ENCODE data around the gene ARMH3.

The ARMH3 gene

DNA sequence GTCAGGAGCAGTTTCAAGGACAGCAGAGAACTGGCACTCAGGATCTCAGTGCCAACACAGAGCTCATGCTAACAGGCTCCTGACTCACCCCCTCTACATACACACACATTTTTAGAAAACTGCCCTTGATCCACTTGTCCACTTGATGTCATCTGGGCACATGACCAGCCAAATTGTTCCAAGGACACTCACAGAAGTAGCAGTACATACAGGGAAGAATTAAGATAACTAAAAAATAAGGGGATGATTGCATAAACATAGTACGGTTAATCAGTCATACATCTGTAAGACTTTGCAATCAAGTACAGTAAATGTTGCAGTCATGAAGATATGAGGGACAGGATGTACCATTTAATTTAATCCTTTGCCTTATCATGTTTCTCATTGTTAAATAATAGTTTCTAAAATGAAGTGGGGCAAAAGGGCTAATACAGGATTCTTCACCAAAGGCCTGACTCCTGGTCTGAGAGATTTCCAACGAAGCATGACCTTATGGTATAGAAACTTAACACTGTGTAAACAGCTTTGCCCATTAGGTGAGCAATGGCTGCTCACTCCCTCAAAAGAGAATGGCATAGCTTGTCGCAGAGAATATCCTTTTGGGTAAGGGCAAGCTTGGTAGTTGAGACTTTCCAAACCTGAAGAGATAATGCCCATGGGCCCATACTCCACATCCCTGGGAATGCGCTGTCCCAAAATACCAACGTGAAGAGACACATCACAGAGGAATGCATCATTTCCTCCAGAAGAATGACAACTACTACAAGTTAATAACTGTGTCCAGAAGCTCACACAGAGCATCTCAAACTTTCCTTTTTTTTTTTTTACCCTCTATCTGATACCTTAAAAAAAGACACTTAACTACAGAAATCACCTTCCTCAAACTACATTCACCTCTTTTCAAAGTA lies 94.1 kb downstream of the ARMH3 start:
- in situ Hi-C loops (cut with HindIII; ENCODE audit: low pct_ligation_motif_present, low sequenced_read_pairs): no loop called here
- Histone ChIP-seq H3K4me3 (ENCODE audit: low read depth, low read length) (no peak overlapping the region), H3K27me3 (replicated peaks) (no peaks in the 10 kb centered on the region), H3K36me3 (replicated peaks) (no peaks in the 10 kb centered on the region), H3K27ac (no peak overlapping the region)
- peak; percentile 33 for DNase-seq
- TF ChIP-seq, protein P1, sequence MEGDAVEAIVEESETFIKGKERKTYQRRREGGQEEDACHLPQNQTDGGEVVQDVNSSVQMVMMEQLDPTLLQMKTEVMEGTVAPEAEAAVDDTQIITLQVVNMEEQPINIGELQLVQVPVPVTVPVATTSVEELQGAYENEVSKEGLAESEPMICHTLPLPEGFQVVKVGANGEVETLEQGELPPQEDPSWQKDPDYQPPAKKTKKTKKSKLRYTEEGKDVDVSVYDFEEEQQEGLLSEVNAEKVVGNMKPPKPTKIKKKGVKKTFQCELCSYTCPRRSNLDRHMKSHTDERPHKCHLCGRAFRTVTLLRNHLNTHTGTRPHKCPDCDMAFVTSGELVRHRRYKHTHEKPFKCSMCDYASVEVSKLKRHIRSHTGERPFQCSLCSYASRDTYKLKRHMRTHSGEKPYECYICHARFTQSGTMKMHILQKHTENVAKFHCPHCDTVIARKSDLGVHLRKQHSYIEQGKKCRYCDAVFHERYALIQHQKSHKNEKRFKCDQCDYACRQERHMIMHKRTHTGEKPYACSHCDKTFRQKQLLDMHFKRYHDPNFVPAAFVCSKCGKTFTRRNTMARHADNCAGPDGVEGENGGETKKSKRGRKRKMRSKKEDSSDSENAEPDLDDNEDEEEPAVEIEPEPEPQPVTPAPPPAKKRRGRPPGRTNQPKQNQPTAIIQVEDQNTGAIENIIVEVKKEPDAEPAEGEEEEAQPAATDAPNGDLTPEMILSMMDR (IDR thresholded peaks at IDR 0.05; ENCODE audit: low read depth, low read length, missing control alignments): no peak

DNA sequence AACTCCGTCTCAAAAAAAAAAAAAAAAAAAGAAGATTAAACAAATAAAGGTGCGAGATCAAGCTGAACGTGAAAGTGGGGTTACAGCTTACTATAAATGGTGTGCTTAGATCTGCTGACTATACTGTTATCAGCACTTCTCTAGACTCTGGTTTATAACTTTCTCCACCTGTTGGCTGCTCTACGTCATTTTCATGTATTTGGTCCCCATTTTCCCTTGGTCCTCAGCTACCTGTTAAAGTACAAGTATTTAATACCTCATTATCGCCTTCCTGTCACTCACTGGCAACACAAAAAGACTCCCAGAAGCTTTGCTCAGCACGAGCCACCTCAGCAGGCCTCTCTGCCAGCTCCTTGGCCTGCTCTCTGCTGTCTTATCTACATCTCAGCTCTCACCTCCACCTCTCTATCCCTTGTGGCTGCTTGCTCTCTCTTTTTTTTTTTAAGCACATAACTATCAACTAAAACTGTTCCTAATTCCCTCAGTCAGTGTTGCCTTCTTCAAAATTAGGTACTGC lies 95.0 kb downstream of the ARMH3 start:
- H3K4me3 ChIP-seq (ENCODE audit: low read depth, low read length): no peak overlapping the region
- DNase-seq: no peak
- in situ Hi-C loops (cut with HindIII; ENCODE audit: low pct_ligation_motif_present, low sequenced_read_pairs): no loop called here
- TF ChIP-seq, protein P1 (IDR thresholded peaks at IDR 0.05; ENCODE audit: low read depth, low read length, missing control alignments): no peak
- H3K36me3 ChIP-seq (replicated peaks): no peaks in the 10 kb centered on the region
- no peak overlapping the region for H3K27ac ChIP-seq
- no peaks in the 10 kb centered on the region for H3K27me3 ChIP-seq (replicated peaks)

GRCh38 chr10:101959346-101959916 lies 96.5 kb downstream of the ARMH3 start:
- no peaks in the 10 kb centered on the region for H3K27me3 ChIP-seq (replicated peaks)
- no peak for DNase-seq
- in situ Hi-C loops (cut with HindIII; ENCODE audit: low pct_ligation_motif_present, low sequenced_read_pairs): no loop called here
- no peak overlapping the region for H3K4me3 ChIP-seq (ENCODE audit: low read depth, low read length)
- TF ChIP-seq, protein P1 (IDR thresholded peaks at IDR 0.05; ENCODE audit: low read depth, low read length, missing control alignments): no peak
- H3K27ac ChIP-seq: no peak overlapping the region
- H3K36me3 ChIP-seq (replicated peaks): no peaks in the 10 kb centered on the region

DNA sequence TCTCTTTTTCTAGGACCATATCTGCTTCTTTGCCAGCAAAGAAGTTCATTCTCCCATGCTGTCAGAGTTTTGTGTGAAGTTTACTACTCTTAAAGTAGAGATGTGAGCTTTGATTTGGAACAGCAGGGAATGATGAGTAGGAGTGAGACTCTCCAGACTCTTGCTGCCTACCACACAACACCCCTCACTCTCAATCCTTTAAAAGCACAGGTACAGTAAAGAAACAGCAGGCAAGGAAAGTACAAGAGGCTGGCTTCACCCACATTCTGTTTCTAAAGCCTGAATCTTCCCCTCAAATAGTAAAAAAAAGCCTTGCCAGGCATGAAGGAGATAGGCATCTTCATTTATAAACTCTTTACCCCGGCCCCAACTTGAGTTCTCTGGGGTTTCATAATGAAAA lies 97.3 kb downstream of the ARMH3 start:
- DNase-seq: no peak
- H3K27ac ChIP-seq: no peak overlapping the region
- no peak overlapping the region for H3K4me3 ChIP-seq (ENCODE audit: low read depth, low read length)
- in situ Hi-C loops (cut with HindIII; ENCODE audit: low pct_ligation_motif_present, low sequenced_read_pairs): no loop called here
- no peaks in the 10 kb centered on the region for H3K27me3 ChIP-seq (replicated peaks)
- H3K36me3 ChIP-seq (replicated peaks): no peaks in the 10 kb centered on the region
- TF ChIP-seq, protein P1 (IDR thresholded peaks at IDR 0.05; ENCODE audit: low read depth, low read length, missing control alignments): no peak

DNA sequence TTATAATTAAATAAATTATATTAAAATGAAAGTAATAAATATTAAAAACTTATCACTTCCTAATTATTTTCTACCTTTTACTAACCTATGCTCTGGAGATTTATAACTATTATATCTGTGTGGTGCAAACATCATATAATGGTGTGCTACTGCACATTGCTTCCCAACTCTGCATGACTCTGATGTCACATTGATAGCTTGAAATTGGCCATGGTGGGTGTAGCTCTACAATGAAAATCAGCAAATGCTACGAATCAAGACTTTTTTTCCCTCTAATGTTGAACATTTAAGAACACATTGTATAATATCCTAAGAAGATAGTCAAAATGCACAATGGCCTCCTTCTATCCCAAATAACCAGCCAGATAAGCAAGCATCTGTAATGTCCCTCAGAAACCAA lies 99.1 kb downstream of the ARMH3 start:
- no peak overlapping the region for H3K4me3 ChIP-seq (ENCODE audit: low read depth, low read length)
- TF ChIP-seq, protein P1 (IDR thresholded peaks at IDR 0.05; ENCODE audit: low read depth, low read length, missing control alignments): no peak
- no peak overlapping the region for H3K27ac ChIP-seq
- no peaks in the 10 kb centered on the region for H3K27me3 ChIP-seq (replicated peaks)
- in situ Hi-C loops (cut with HindIII; ENCODE audit: low pct_ligation_motif_present, low sequenced_read_pairs): no loop called here
- H3K36me3 ChIP-seq (replicated peaks): no peaks in the 10 kb centered on the region
- no peak for DNase-seq
